Muscle layer of colon (tissue), 2 donors: Measurements from ENCODE around the gene GNA12.

Experiments
- H3K27ac ChIP-seq: one replicate; pipeline ENCODE4 v1.7.0; 2013; ENCODE audit warnings: low read depth, mild to moderate bottlenecking, low read length, moderate library complexity
- H3K27me3 ChIP-seq, 2 donors: one replicate each; pipeline ENCODE4 v1.7.0; 2013; ENCODE audit warnings: low read length in 2 of 2, mild to moderate bottlenecking in 2 of 2; ENCODE audit not compliant: insufficient read depth in 2 of 2, control insufficient read depth in 1 of 2
- H3K36me3 ChIP-seq: one replicate; pipeline ENCODE4 v1.7.0; 2013; ENCODE audit warnings: mild to moderate bottlenecking, low read length; ENCODE audit not compliant: insufficient read depth
- H3K4me1 ChIP-seq: one replicate; pipeline ENCODE4 v1.7.0; 2013; ENCODE audit warnings: mild to moderate bottlenecking, low read length; ENCODE audit not compliant: insufficient read depth
- H3K4me3 ChIP-seq, 2 donors: one replicate each; pipeline ENCODE4 v1.7.0; 2013; ENCODE audit warnings: low read length in 2 of 2, low read depth in 1 of 2, mild to moderate bottlenecking in 1 of 2, moderate library complexity in 1 of 2
- H3K9ac ChIP-seq: one replicate; pipeline ENCODE4 v1.7.0; 2013; ENCODE audit warnings: low read length
- H3K9me3 ChIP-seq: one replicate; pipeline ENCODE4 v1.7.0; 2013; ENCODE audit warnings: mild to moderate bottlenecking, low read length
- donor health status: abdominal sarcoma.
- donor health status: Adenocarcinoma of cecum.

The GNA12 gene

GRCh38 chr7:2844153-2845033, at the start of gene GNA12:
Gene GNA12, minus strand, starts transcription at chr7:2844308. Its CDS starts 147 bp downstream, at chr7:2844161.
- Histone ChIP-seq H3K9ac (no peak within 1 kb of the TSS), H3K36me3 (peaks cover 5% of the 10 kb centered on the region), H3K4me3 (peak within 1 kb of the TSS; percentile 68 to 77), H3K27me3 (no peaks in the 10 kb centered on the region), H3K9me3 (no peaks in the 10 kb centered on the region), H3K27ac (peak within 1 kb of the TSS; percentile 44), H3K4me1 (peaks cover 21% of the 10 kb centered on the region)

GRCh38 chr7:2893411-2893861, 49.3 kb upstream of the GNA12 start:
- no peaks in the 10 kb centered on the region for H3K4me1 ChIP-seq
- no peaks in the 10 kb centered on the region for H3K9me3 ChIP-seq
- H3K27ac ChIP-seq = no peak overlapping the region
- H3K4me3 ChIP-seq = no peak overlapping the region
- H3K9ac ChIP-seq = no peak overlapping the region
- H3K36me3 ChIP-seq = no peaks in the 10 kb centered on the region
- no peaks in the 10 kb centered on the region for H3K27me3 ChIP-seq

- no peak overlapping the region for H3K4me3 ChIP-seq
- H3K27me3 ChIP-seq = no peaks in the 10 kb centered on the region
- H3K9ac ChIP-seq = no peak overlapping the region
- H3K36me3 ChIP-seq = no peaks in the 10 kb centered on the region
- H3K9me3 ChIP-seq = no peaks in the 10 kb centered on the region
- H3K4me1 ChIP-seq = no peaks in the 10 kb centered on the region
- no peak overlapping the region for H3K27ac ChIP-seq
Observed at GRCh38 chr7:2892549-2892948, 48.4 kb upstream of the GNA12 start.

- H3K36me3 ChIP-seq = no peaks in the 10 kb centered on the region
- no peaks in the 10 kb centered on the region for H3K27me3 ChIP-seq
- H3K4me1 ChIP-seq = no peaks in the 10 kb centered on the region
- H3K9me3 ChIP-seq = no peaks in the 10 kb centered on the region
- H3K27ac ChIP-seq = no peak overlapping the region
- no peak overlapping the region for H3K4me3 ChIP-seq
- H3K9ac ChIP-seq = no peak overlapping the region
Observed at GRCh38 chr7:2887816-2888215, 43.7 kb upstream of the GNA12 start.

GRCh38 chr7:2886900-2887299, 42.8 kb upstream of the GNA12 start:
- Histone ChIP-seq H3K9me3 (no peaks in the 10 kb centered on the region), H3K27ac (no peak overlapping the region), H3K9ac (no peak overlapping the region), H3K27me3 (no peaks in the 10 kb centered on the region), H3K36me3 (no peaks in the 10 kb centered on the region), H3K4me1 (no peaks in the 10 kb centered on the region), H3K4me3 (no peak overlapping the region)

- Histone ChIP-seq H3K27ac (no peak overlapping the region), H3K27me3 (no peaks in the 10 kb centered on the region), H3K4me1 (no peaks in the 10 kb centered on the region), H3K9ac (no peak overlapping the region), H3K4me3 (no peak overlapping the region), H3K36me3 (no peaks in the 10 kb centered on the region), H3K9me3 (no peaks in the 10 kb centered on the region)
Observed at GRCh38 chr7:2886391-2886790, 42.3 kb upstream of the GNA12 start.

- Histone ChIP-seq H3K9ac (no peak overlapping the region), H3K4me1 (no peaks in the 10 kb centered on the region), H3K9me3 (no peaks in the 10 kb centered on the region), H3K27me3 (no peaks in the 10 kb centered on the region), H3K36me3 (no peaks in the 10 kb centered on the region), H3K4me3 (no peak overlapping the region), H3K27ac (no peak overlapping the region)
Observed at GRCh38 chr7:2884161-2884560, 40.1 kb upstream of the GNA12 start.

GRCh38 chr7:2883101-2883500, 39.0 kb upstream of the GNA12 start:
- Histone ChIP-seq H3K27me3 (no peaks in the 10 kb centered on the region), H3K27ac (no peak overlapping the region), H3K36me3 (no peaks in the 10 kb centered on the region), H3K4me1 (no peaks in the 10 kb centered on the region), H3K9ac (no peak overlapping the region), H3K9me3 (no peaks in the 10 kb centered on the region), H3K4me3 (no peak overlapping the region)

- no peaks in the 10 kb centered on the region for H3K9me3 ChIP-seq
- no peak overlapping the region for H3K4me3 ChIP-seq
- no peak overlapping the region for H3K9ac ChIP-seq
- no peaks in the 10 kb centered on the region for H3K27me3 ChIP-seq
- H3K4me1 ChIP-seq = no peaks in the 10 kb centered on the region
- no peaks in the 10 kb centered on the region for H3K36me3 ChIP-seq
- no peak overlapping the region for H3K27ac ChIP-seq
Observed at GRCh38 chr7:2882111-2882510, 38.0 kb upstream of the GNA12 start.

GRCh38 chr7:2880874-2881533, 36.9 kb upstream of the GNA12 start:
- Histone ChIP-seq H3K9me3 (no peaks in the 10 kb centered on the region), H3K27ac (no peak overlapping the region), H3K27me3 (peaks cover 0 to 5% of the 10 kb centered on the region in 2 donors), H3K36me3 (no peaks in the 10 kb centered on the region), H3K4me1 (no peaks in the 10 kb centered on the region), H3K9ac (no peak overlapping the region), H3K4me3 (no peak overlapping the region)

GRCh38 chr7:2880051-2880450, 35.9 kb upstream of the GNA12 start:
- Histone ChIP-seq H3K9ac (no peak overlapping the region), H3K9me3 (no peaks in the 10 kb centered on the region), H3K4me1 (no peaks in the 10 kb centered on the region)

More at GRCh38 chr7:2880051-2880450, 35.9 kb upstream of the GNA12 start:
- Histone ChIP-seq H3K27me3 (peaks cover 0 to 6% of the 10 kb centered on the region in 2 donors), H3K36me3 (no peaks in the 10 kb centered on the region), H3K27ac (no peak overlapping the region), H3K4me3 (no peak overlapping the region)
